Middle frontal gyrus (tissue), 1 donor: ENCODE data around the gene GAS7.

Experiments
- DNase-seq: peaks from one replicate; pipeline ENCODE4 v3.0.0-alpha.2; 2015; ENCODE audit warnings: low spot score; ENCODE audit errors: extremely low spot score

GAS7 gene

DNA sequence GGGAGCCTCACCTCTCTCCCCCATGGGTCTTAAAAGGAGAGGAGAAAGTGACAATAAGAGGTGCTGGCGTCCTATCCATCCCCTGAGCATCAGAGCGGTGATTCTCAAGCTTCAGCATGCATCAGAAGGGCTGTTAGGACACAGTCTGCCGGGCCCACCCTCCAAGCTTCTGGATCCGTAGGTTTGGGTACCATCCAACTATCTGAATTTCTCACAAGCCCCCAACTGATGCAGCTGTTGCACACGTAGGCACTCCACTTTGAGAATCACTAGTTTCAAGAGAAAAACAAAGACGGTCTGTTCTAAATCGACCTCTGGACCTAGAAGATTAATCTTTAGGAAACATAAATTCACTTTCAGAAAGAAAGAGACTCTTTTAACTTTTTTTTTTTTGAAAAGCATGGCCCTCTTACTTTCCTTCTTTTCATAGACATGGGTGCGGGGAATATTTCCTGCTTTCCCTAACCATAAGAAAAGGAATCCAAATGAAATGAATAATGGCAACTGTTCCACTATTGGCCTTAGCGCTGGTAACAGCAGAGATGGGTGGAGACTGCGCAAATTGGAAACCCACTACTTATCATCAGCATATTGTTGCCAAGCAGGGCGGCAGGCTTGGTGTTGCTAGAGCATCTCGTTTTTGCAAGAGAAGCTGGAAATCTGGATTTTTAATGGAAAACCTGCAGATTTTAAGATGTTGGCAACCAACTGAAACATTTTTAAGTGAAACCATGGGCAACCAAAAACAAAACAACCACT, 144.4 kb downstream of the GAS7 start:
- DNase-seq = no peak

DNA sequence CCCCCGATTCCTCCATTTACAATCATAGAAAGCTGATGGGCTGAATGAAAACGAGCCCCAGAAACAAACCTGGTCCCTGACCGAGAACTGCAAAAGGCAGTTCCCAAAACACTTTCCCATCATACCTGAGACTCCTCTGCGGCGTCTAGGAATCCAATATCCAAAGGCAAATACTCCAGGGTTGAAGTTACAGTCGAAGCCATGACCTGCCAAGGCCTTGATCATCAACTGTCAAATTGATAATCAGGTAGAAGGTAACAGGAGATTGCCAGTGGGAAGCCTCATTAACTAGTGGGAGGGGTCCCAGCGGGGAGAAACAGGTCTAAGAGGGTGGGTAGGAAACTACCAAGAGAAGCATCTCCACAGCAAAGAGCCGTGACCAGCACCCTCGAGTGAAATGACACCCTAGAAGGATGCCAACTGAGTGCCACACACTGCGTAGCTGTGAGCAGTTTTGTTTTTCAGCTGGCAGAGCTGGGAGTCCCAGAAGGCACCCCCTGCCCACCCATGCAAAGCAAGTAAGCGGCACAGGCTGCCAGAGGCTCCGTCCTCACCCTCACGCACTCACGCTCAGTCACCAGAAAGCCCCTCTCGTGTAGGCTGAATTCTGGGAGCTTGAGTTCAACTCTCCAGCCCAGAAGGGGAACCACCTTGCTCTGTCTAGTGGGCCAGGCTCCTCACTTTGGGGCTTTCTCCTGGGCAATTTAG, 146.1 kb downstream of the GAS7 start:
- DNase-seq = no peak

DNA sequence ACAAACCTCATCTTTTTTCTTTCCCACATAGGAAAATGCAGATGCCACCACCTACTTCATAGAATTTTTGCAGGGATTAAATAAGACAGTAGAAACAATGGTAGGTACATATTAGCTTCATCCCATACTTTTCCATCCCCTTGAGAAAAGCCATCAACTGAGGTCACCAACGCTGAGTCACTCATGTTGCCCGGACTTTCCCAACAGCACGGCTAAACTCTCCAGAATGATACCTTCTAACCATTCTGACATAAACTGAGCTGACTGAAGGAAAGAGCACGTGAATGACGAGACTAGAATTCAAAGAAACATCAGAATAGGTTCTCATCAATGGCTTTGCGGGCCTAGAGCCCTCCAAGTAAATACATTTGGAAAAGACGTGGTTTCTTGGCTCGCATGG, 147.3 kb downstream of the GAS7 start:
- DNase-seq = no peak

DNA sequence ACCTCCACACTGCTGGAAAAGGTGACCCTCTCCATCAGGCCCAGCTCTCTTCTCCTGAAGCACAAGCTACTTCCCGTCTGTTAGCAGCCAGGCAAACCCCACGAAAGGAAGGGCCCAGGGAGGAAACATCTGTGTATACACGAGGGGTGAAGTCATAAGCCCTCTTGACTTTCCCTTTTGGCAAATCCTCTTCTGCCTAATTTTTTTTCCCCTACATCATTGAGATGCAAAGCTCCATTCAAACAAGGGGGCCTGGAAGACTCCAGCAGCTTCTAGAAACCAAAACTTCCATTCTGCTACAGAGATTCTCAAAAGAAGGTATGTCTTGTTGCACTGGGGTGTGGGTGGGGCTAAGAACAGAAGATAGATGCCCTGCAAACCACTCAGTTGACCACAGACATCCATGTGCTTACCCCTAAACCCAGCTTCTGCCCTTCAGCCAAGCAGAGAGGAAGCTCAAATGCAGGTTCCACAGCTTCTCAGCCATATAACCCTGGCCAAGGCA, 147.8 kb downstream of the GAS7 start:
- no peak for DNase-seq

DNA sequence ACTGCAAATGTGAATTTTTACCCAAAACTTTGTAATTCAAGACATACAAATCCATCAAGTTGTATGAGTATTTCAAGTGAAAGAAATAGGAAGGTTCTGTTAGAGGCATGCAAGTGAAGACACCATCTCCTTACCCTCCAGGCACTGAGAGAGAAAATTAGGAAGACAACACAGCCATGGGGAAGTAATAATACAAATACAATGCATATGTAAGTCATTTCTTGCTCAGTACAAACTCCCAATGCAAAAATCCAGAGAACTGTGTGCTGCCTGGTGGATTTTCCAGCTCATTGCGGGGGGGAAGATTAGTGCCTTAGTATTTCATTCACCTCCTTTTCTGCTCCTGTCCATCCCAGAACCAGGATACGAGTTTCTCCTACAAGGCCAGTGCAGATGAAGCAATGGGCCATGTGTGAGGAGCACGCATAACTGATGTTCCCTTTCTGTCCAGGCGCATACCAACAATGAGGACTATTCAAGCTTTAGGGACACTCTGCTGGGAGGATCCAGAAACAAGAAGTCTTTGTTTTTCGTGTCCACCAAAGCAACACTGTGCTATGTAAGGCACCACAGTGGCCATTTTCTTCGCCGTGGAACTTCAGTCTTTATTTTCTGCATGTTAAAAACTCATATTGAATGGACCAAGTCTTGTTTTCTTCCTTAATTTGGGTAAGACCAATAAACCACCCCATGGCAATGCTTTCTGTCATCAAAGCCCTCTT, 149.6 kb downstream of the GAS7 start:
- peak; percentile 71 for DNase-seq

DNA sequence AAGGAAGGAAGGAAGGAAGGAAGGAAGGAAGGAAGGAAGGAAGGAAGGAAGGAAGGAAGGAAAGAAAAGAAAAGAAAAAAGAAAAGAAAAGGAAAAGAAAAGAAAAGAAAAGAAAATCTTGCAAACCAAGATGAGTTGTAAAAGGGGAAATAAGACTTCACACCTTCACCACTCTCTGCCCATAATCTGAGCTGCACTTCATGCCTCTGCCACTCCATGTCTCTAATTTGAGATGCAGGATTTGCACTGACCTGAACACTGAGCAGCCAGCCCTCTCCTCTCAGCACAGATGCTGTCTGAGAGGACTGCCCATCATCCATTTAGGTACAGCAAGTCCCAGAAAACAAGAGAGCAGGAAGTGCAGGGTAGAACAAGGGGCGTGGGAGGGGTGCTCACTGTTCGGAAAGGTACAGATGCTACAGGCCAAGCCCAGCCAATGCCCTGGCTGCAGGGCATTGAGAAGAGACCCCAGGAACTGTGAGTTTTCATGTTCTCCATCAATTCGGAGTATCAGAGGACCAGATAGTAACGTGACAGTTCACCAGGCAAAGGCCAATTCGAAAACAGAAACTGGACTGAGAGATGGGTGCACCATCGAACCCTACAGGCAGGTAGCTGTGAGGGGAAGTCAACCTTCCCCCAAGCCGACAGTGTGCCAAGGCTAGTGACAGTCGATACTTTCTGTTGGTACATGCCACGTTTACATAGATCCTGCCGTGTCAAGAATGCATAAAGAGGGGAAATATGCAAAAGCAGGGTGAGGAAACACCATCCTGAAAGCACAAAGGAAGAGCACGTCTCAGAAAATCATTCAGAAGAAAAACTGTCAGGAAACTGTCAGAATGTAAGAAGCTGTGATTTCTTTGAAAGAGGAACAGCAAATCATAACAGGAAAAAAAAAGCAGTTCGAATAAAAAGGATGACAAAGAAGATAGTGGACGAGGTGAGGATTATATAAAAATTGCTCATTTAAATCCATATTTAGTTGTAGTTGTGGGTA, 151.3 kb downstream of the GAS7 start:
- DNase-seq = no peak

DNA sequence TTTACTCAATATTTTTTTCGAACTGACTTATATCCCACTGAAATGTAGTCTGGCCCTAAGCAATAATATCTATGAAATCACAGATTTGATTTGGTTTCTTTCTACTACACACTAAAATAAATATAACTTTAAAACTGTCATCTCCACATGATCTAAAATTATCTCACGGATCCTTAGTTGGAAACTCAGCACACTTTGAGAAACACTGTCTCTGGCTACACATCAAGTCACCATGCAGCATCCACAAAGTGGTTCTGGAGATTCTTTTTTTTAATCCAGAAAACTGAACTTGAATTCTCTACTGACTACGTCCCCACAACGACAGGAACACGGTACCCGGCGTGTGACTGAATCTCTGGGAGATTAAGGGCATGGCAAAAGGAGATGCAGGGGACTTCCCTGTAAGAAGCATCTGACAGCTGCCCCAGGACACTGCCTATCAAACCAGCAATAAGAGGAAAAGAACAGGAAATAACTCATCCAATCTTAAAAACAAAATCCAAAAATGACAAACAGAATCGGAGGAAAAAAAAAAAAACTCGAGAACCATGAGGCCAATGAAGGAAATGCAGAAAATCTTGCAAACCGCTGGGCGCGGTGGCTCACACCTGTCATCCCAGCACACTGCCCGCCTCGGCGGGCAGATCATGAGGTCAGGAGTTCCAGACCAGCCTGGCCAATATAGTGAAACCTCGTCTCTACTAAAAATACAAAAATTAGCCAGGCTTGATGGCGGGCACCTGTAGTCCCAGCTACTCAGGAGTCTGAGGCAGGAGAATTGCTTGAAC, 152.3 kb downstream of the GAS7 start:
- no peak for DNase-seq

DNA sequence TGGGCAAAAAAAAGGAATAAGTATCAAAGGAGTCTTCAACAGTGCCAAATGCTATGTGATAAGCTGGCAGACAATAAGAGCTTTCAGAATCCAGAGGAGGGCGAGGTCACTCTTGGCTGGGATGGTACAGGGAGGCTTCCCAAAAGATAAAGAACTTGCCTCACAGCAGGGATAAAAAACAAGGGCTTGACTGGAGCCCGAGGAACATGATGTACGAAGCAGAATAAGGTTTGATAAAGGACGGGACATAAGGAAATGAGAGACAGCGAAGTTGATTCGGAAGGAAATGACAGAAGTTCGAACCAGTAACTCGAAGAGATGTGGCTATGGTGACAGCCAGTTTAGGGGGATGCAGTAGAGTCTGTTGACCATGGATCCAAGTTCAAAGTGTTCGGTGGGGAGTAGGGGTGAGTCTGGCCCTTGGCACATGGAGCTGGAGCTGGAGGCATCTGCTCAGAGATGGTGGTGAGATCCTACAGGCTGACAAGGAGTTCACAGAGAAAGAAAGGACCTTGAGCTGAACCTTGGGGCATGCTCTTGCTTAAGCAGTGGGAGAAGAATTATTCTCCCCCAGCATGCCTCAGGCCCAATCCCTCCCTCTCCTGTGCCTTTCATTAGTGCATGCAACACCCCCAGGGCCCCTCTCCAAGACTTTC, 155.7 kb downstream of the GAS7 start:
- no peak for DNase-seq

DNA sequence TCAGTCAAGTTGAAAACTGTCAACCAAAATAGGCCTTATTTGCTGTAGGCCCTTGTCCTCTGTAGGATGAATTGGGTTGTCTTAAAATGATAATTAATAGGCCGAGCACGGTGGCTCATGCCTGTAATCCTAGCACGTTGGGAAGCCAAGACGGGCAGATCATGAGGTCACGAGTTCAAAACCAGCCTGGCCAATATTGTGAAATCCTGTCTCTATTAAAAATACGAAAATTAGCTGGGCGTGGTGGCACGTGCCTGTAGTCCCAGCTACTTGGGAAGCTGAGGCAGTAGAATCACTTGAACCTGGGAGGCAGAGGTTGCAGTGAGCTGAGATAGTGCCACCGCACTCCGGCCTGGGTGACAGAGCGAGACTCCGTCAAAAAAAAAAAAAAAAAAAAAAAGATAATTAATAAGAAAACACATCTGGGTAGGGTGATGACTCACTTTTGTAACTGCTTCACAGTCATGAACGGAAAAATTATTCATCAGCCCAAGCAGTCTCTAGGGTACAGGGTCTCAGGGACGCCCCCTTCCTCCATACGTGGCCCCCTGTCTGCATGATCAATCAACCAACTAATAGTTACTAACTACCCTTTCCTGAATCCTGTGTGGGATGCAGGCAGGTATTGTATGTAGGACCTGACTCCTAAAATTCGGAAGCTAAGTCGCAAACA, 156.4 kb downstream of the GAS7 start:
- DNase-seq = no peak

DNA sequence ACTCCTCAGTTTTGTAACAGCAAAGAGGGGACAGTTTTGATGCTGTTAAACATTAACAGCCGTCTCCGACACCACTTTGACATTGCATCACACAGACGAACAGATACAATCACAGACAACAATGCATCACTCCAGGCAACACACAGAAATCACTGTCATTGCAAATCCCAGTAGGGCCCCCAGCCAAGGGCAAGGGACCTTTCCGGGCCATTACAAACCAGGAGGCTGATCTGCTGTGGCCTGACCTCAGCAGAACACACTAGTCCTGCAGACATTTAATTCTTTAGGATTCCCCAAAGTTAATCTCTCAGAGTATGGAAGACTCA, 157.2 kb downstream of the GAS7 start:
- DNase-seq = no peak

DNA sequence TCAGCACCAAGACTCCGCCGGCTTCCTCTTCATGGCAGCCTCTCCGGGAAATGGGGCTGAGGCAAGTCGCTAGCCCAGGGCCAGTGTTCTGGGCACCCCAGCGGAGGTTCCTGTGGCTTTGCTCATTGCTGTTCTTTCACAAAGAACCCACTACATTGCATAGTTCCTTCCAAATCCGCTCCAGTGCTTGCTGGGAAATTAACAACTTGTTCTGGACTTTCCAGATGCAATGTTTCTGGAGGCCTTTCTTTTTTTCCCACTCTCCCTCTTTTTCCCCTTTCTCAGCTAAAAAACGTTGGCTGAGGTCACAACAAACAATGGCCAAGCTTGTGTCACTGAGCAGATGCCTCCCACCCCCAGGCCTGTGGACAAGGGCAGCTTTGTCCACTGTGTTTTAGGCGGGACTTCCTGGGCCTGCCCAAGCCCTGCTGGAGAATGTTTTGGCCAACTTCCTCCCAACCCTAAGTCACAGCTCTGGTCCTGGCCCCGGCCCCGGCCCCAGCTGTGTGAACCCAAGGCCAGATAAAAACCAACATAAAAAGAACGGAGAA, 161.8 kb downstream of the GAS7 start:
- peak; percentile 84 for DNase-seq

DNA sequence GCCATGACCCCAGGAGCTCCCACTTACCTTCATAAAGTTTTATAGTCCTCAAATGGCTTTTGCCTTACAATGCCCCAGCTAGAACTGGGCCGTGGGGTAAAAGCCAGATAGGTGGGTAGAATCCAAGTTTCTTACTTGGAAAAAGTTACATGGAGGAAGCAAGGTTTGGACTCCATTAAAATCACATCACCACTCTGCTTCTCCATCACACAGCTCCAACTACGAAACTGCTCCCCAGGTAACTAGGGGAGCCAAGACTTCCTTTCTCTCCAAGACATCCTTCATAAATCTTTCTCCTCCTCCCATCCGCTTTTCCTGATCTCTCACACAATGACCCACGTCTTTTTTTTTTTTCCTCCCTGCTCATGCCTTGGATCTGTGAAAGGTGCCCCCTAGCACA, 162.5 kb downstream of the GAS7 start:
- no peak for DNase-seq

DNA sequence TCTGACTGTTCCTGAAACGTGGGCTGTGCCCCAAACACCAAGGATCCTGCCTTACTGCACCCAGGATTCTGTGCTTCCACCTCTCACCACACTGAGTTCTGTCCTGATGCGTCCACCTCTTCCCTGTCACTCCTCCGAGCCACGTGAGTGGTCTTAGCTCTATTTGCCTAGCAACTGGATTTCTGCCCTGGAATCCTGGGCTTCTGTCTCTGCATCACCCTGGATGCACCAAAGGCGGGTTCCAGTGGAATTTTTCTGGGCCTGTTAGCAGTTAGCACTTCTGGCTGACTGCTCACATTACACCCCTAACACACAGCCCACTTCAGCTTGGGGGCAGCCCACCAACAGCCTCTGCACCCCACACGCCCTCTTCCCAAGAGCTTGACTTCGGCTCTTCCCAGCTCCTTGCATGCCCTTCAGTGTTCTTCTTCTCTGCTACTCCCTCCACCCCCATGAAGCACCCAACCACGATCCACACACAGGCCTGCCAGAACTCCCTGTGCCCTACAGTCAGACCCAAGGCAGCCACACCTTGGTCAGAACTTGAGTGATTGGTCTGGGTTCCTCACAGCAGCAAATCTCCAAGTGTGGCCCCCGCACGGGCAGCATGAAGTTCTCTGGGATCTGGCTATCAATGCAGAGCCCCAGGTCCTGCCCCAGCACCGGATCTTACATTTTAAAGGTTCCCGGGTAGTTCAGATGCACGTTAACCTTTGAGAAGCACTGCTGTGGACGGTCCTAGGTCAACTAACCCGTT, 163.5 kb downstream of the GAS7 start:
- no peak for DNase-seq

DNA sequence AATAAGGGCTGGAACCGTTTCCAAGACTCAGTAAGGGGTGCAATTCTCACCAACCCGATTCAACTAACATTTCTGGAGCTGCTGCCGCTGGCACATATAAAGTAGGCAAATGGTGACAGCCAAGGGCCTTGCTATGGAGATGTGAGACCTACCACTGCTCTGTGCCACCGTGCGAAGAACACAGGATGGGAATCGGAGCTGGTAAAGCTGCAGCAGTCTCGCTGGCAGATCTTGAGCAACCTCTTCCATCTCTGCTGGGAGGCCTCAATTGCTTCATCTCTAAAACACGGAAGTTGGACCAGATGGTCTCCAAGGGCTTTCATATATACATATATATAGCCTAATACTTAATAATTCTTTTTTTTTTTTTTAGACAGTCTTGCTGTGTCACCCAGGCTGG, 164.4 kb downstream of the GAS7 start:
- no peak for DNase-seq

DNA sequence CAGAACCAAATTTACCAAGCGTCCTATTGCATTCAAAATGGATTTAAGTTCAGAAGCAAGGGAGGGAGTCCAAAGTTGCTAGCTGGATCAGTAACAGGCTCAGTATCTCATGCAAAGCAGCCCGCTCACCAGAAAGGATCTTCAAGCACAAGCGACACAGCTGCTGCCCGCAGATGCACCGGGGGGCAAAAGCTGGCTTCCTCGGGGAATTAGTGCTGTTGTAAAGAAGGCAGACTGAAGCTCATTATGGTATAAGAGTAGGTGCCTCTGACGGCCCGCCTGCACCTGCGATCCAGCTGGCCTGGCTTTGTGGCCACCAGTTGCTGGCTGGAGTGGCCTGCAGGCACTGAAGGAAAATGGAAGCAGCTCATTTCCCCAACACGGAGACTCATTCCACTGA, 165.0 kb downstream of the GAS7 start:
- no peak for DNase-seq

DNA sequence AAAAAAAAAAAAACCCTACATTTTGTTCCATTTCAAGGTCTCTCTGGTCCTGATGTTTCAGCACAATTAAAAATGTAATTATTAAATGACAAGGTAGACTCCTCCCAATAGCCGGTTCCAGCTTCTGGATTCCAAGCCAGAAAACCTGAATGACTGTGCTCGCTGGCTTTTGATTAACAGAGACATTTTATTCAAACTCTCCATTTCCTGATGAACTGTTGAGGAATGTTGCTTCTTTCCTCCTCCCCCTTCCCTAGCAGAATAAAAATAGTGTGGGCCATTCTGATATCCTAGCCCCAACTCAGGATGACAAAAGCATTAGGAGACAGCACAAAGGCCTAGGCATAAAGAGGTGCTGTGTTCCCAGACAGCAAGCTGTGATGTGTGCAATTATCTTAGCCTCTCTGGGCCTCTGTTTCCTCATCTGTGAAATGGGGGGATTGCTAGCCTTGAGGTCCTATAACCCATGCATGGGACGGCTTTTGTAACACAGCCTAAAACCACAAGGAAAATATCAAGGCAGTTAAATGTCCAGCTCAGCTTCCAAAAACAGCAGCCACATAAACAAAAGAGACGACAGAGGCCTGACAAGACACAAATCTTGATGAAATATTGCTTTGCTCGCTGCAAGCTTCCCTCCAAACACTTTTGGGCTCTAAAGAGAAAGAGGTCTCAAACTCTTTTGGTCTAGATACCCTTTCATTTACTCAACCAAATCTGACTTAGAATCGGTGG, 166.1 kb downstream of the GAS7 start:
- no peak for DNase-seq

DNA sequence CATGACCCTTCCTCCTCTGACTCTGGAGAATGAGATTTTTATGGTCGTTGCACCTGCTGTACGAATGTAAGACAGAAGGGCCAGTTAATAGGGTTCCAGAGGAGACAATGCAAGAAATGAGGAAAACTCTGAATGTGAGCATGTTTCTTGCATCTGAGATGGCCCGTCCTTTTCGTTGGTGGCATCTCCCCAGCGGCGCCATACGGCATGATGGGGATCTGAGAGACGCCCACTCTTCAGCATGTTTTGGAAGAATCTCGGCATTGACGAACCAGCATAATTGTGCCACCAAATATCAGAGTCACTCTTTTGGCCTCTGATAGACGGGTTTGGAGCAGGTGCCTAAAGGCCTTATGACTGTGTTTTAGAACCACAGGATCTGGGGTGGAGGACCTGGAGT, 166.8 kb downstream of the GAS7 start:
- DNase-seq = no peak

DNA sequence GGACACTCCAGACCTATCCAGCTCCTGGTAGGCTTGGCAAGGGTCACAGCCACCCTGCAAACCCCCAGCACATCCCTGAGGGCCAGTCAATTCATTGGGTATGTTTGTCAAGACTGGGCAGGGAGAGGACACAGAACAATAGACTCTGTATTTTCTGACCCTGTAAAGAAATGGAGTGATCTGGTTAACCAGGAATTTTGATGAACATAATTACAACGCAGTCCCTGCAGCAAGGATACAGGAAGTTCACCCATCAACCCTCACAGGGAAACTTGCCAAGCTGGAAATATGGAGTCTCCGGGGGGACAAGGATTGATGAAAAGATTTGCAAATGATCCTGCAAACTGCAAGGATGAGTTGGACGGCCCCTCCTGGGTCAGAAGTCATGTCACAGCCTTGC, 167.3 kb downstream of the GAS7 start:
- DNase-seq = no peak
